ENCODE measurements around the gene LIPH.

DNA sequence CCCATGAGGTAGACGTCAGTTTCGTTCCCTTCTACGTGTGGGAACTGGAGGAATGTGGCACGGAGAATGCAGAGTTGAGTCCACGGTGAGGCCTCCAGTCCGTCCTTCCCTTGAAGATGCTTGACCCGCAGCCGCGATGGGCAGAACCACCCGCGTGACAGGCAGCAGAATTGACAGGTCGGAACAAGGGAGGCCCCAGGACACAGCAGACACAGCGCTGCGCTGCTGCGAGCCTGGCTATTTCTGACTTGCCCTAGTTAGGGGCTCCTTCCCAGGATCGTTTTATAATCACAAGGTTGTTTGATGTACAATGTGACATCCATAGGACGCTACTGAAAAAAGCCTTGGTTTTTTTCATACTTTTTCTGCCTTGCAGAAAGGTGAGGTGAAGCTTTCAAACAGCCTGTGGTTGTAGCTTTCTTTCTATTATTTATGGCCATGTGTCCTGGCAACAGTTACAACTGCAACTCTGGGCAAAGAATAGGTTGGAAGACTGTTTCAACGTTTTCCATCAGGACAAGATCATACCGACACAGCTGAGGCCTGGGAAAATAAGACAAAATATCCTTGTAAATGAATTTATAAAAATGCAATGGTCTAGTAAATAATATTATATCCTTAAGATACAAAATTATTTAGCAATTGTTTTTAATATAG lies 43.9 kb downstream of the LIPH start:
- TF ChIP-seq REST (IDR thresholded peaks at IDR 0.05; ENCODE audit: insufficient read depth in 1 of 2, low read depth in 2 of 2, low read length in 2 of 2) (no peak), TAF1 (IDR thresholded peaks at IDR 0.05; ENCODE audit: borderline replicate concordance, insufficient read depth, low read length) (no peak), POLR2AphosphoS5 (IDR thresholded peaks at IDR 0.05; ENCODE audit: low read depth, low read length) (no peak), SIN3A (IDR thresholded peaks at IDR 0.05; ENCODE audit: borderline replicate concordance, insufficient read depth, low read length) (no peak), FOXP2 (optimal IDR thresholded peaks at IDR 0.05; ENCODE audit: borderline replicate concordance, extremely low read depth, extremely low read length, insufficient read depth) (no peak)
